ENCODE results near the gene CCDC160. TPM values are rescaled to one million over a fixed set of nuclear protein-coding genes. Genes with fewer than 3 reads are reported as not detected.

CCDC160 gene
- total and polyA plus RNA-seq, 2 of the 4 experiments (the other 2 are of a cell fraction): not detected

GRCh38 chrX:134254511-134254910, 17.5 kb downstream of the CCDC160 start:
- Histone ChIP-seq H3K9ac (ENCODE audit: low read depth, low read length) (no peak overlapping the region), H2AK9ac (replicated peaks; ENCODE audit: low read depth, low read length, poor library complexity) (no peak overlapping the region), H3K9me1 (ENCODE audit: insufficient read depth, low read length) (no peaks in the 10 kb centered on the region), H3K4ac (ENCODE audit: low read depth, low read length) (no peak overlapping the region), H3K56ac (ENCODE audit: extremely low read depth, insufficient read depth, low read length) (no peak overlapping the region), H3K14ac (replicated peaks; ENCODE audit: low read depth, low read length) (no peak overlapping the region), H3K27ac (ENCODE audit: insufficient read depth, low read length) (no peak overlapping the region), H3K36me3 (ENCODE audit: control insufficient read depth, insufficient read depth, low read length) (no peaks in the 10 kb centered on the region), H2AK5ac (ENCODE audit: low read depth, low read length) (no peak overlapping the region), H4K5ac (ENCODE audit: low read depth, low read length) (no peak overlapping the region), H4K91ac (ENCODE audit: insufficient read depth, low read depth, low read length) (no peak overlapping the region), H4K20me1 (ENCODE audit: insufficient read depth, low read length) (no peaks in the 10 kb centered on the region), H3K4me2 (ENCODE audit: low read depth, low read length) (no peak overlapping the region), H2BK15ac (ENCODE audit: low read depth, low read length) (no peak overlapping the region), H2BK20ac (ENCODE audit: low read depth, low read length) (no peak overlapping the region), H3K79me1 (ENCODE audit: low read depth in 1 of 2, low read length in 2 of 2) (no peaks in the 10 kb centered on the region), H3K4me1 (ENCODE audit: control insufficient read depth, insufficient read depth, low read length) (no peaks in the 10 kb centered on the region), H3K4me3 (ENCODE audit: insufficient read depth, low read depth, low read length) (no peak overlapping the region), H3K18ac (ENCODE audit: low read depth, low read length) (no peak overlapping the region), H4K8ac (ENCODE audit: low read depth in 2 of 2, low read length in 2 of 2) (no peak overlapping the region), H2BK120ac (ENCODE audit: low read depth, low read length) (no peak overlapping the region), H3K9me3 (ENCODE audit: control insufficient read depth, insufficient read depth, low read length) (no peaks in the 10 kb centered on the region), H2AFZ (replicated peaks; ENCODE audit: low read length, poor library complexity) (no peak overlapping the region), H2BK5ac (ENCODE audit: low read depth, low read length, poor library complexity, severe bottlenecking) (no peak overlapping the region), H3K27me3 (ENCODE audit: control insufficient read depth, insufficient read depth, low read length) (peaks cover 2% of the 10 kb centered on the region; the same call in 1 of the 2 replicates), H3K23ac (ENCODE audit: low read depth, low read length) (no peak overlapping the region)
- CTCF ChIA-PET: interaction anchor here (1.2 kb wide), 1 partner anchor 14 kb away, joined by 3 read pairs; no protein-coding TSS in a partner anchor
- POLR2A ChIA-PET (ENCODE audit: unreplicated experiment): no interaction called here
- TF ChIP-seq RCOR1 (IDR thresholded peaks at IDR 0.05; ENCODE audit: insufficient replicate concordance, low read length): no peak
- TF ChIP-seq RFX5 (IDR thresholded peaks at IDR 0.05; ENCODE audit: low read depth, low read length): no peak
- TF ChIP-seq RAD21 (IDR thresholded peaks at IDR 0.05; ENCODE audit: low read length): no peak
- TF ChIP-seq MAZ (IDR thresholded peaks at IDR 0.05; ENCODE audit: borderline replicate concordance, low read depth, low read length): no peak
- TF ChIP-seq USF2 (IDR thresholded peaks at IDR 0.05; ENCODE audit: low read depth, low read length): no peak
- no peak for TF ChIP-seq SMC3 (IDR thresholded peaks at IDR 0.05; ENCODE audit: low read depth, low read length)
- no peak for TF ChIP-seq CHD1 (IDR thresholded peaks at IDR 0.05; ENCODE audit: low read depth, low read length)
- TF ChIP-seq NFE2L2 (IDR thresholded peaks at IDR 0.05; ENCODE audit: low read depth, low read length): no peak
- no peak for TF ChIP-seq CTCF (conservative IDR thresholded peaks at IDR 0.05; ENCODE audit: low read depth, low read length)
- TF ChIP-seq POLR2A (IDR thresholded peaks at IDR 0.05; ENCODE audit: low read depth, low read length): no peak
- no peak for TF ChIP-seq MAFK (IDR thresholded peaks at IDR 0.05; ENCODE audit: low read depth, low read length)
- no peak for TF ChIP-seq MXI1 (IDR thresholded peaks at IDR 0.05; ENCODE audit: borderline replicate concordance, low read depth, low read length)
- no peak for TF ChIP-seq CEBPB (IDR thresholded peaks at IDR 0.05; ENCODE audit: low read depth, low read length)
- no peak for TF ChIP-seq ELK1 (IDR thresholded peaks at IDR 0.05; ENCODE audit: borderline replicate concordance, low read depth, low read length)
- no peak for TF ChIP-seq FOS (IDR thresholded peaks at IDR 0.05; ENCODE audit: low read depth, low read length)
- TF ChIP-seq BHLHE40 (IDR thresholded peaks at IDR 0.05; ENCODE audit: low read depth, low read length): no peak
- ATAC-seq (ENCODE audit: low read depth) (no peak), DNase-seq (no peak)
- BruUV-seq (replicated peaks): no TSS peak
- intact Hi-C loops (cut with micrococcal nuclease) (no loop called here), in situ Hi-C loops (cut with MboI; ENCODE audit: low sequenced_read_pairs) (no loop called here), dilution Hi-C loops (cut with HindIII; ENCODE audit: low sequenced_read_pairs, unreplicated experiment) (no loop called here)
